ENCODE data around the gene ZNF217.
"Not testable (repeated sequence)": the region's sequence is repeated elsewhere in the genome, so short reads cannot be mapped to it uniquely, and the experiment has no call there.

Gene ZNF217

DNA sequence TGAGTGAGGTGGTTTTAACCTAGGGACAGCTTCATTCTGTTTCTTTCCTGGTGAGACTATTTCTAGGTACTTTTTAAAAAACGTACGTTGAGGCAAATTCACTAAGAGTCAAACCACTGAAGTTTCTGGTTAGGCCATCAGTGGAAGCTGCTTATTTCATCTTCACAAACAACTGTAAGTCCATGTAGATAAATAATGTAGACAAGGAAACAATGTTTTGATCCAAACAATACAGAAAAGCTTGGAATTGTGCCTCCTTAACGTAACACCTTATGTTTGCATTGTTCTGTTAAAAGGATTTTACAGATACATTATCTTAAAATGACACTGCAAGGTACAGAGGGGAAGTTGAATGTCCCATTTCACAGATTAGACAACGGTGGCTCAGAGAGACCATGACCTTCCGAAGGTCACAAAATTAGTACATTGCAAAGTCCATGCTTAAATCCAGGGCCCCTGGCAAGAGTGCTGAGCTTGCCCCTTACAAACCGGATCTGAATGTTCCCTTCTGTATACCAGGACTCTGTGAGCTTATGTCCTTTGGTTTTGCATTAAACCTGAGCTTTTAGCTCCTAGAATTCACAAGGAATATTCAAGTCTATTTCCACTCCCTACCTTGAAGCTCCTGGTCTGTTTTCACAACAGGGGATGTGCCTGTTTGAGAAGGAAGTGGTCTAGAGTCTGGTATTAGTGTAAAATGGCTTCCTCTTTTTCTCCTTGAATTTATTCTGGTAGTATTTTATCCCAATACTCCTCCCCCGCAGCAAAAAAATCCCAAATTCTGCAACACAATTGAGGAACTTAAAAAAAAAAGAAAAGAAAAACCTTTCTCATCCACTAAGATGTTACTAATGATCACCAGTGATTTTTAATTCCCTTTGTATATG lies 28.9 kb upstream of the ZNF217 start:
- DNase-seq (ENCODE audit: low read depth in 2 of 2), result no peak

DNA sequence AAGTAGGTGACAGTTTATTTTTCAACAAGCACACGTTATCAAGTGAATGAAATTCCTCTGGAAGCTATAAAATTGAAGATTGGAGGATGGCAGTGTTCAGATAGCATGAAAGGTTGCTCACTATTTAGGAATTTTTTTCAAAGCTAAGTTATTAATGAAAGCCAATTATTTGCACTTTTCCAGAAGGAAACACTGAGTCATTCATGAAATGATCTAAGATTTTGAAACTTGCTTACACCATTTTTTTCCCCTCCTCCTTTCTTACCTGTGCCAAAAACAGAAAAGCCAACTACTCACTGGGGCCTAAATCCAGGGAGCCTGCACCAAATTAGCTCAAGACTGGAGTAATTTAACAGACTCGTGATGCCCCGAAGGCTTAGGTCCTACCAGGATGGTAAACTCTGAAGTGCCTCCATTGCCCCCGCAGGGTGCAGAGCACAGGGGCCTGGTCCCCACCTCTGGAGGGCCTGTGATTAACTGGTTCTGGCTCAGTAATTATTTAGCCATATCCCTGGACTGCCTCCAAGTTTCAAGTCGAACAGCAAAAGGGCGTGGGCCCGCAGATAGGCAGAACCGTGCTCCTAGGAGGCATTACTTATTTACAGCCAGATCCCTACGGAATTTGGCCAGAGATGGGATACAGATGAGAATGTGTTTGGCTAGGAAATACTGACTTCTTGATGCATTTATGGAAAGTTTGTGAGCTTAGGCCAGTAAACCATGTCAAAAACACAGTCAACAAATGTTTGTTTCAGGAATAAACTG lies 28.0 kb upstream of the ZNF217 start:
- no peak for DNase-seq (ENCODE audit: low read depth in 2 of 2)

DNA sequence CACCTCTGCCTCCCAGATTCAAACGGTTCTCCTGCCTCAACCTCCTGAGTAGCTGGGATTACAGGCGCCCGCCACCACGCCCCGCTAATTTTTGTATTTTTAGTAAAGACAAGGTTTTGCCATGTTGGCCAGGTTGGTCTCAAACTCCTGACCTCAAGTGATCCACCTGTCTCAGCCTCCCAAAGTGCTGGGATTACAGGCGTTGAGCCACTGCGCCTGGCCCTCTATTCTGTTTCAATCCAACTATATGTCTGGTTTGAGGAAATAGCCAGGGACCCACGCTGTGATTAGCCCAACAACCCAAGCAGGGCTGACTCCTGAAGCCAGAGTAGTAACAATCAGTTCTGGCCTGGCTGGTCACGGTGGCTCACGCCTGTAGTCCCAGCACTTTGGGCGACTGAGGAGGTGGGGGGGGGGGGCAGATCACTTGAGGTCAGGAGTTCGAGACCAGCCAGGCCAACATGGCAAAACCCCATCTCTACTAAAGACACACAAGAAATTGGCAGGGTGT lies 24.9 kb upstream of the ZNF217 start:
- DNase-seq (ENCODE audit: low read depth in 2 of 2), result not testable (repeated sequence)

DNA sequence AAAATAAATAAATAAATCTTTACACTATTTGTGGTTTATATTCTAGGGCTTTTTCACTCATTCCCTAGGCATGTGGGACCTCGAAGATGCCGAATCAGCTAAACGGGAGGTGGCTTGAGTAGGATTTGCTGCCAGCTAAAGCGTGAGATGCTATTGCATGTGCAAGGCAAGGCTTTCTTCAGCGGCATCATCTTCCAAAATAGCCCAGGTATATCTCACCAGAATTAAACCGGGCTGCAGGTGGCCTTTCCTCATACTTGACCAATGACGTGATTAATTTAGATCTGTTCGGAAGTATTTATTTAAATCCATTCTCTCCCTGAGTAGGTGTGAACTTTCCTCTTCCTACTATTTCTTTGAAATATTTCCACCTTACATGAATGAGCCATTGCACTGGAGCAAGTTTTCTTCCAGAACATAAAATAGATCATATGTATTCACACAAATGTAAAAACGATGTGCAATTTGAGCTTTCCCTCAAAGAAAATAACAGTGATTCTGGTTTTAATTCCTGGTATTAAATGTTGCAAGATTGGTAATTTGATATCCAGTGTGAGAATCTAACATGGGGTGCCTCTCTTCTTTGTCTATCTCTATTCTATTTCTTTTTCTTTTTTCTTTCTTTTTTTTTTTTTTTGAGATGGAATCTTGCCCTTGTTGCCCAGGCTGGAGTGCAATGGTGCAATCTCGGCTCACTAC lies 24.3 kb upstream of the ZNF217 start:
- no peak for DNase-seq (ENCODE audit: low read depth in 2 of 2)

DNA sequence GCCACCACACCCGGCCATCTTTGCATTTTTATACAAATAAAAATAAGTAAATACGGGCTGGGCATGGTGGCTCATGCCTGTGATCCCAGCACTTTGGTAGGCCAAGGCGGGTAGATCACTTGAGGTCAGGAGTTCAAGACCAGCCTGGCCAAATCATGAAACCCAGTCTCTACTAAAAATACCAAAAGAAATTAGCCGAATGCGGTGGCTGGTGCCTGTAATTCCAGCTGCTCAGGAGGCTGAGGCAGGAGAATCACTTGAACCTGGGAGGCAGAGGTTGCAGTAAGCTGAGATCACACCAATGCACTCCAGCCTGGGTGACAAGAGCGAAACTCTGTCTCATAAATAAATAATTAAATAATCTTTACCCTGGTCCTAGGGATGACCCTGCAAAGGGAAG lies 22.9 kb upstream of the ZNF217 start:
- DNase-seq (ENCODE audit: low read depth in 2 of 2), result not testable (repeated sequence)

DNA sequence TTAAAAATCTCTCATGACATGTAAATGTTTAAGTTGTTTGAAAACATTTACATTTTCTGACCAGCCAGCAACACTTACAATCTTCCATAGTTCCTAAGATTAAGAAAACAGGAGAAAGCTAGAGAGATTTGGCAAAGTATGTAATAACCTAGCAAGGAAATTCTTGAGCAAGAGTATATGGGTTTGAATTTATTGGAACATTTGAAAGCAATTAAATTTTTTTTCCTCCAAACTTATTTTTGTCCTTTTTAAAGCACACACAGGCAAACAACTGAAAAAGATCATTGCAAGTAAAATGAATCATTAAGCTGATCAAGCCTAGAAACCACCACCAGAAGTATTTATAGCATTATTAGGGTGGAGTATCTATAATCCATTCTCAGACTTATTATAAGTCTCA lies 20.1 kb upstream of the ZNF217 start:
- no peak for DNase-seq (ENCODE audit: low read depth in 2 of 2)

DNA sequence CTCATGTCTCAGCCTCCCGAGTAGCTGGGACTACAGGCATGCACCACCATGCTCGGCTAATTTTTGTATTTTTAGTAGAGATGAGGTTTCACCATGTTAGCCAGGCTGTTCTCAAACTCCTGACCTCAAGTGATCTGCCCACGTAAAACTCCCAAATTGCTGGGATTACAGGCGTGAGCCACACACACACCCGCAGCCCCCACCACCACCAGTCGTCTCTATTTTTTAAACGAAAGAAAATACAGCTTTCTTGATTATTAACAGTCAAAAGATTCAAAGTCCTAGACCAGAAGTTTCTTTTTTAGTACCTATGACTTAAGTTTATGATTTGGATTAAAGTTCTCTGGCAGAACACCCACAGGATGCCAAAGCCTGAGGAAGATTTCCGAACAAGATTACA lies 18.6 kb upstream of the ZNF217 start:
- DNase-seq (ENCODE audit: low read depth in 2 of 2), result not testable (repeated sequence)

DNA sequence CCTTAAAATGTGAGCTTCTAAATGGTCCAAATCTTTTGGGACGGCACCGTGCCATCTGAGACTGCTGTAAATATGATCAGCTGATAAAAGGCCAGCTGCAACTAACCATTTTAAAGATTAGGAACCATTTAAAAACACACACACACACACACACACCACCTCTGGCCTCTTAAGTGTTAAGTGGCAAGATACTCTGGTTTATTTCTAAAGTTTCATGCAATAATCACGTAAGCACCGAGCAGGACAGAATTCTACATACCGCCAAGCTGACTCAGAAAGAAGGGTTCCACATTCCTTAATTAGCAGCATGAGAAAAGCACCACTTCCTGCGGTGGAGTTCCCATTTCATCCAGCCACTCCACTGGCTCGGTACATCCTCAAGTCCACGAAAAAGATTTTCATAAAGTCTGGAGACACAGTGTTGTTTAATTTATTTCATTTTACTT lies 17.8 kb upstream of the ZNF217 start:
- DNase-seq (ENCODE audit: low read depth in 2 of 2), result no peak

DNA sequence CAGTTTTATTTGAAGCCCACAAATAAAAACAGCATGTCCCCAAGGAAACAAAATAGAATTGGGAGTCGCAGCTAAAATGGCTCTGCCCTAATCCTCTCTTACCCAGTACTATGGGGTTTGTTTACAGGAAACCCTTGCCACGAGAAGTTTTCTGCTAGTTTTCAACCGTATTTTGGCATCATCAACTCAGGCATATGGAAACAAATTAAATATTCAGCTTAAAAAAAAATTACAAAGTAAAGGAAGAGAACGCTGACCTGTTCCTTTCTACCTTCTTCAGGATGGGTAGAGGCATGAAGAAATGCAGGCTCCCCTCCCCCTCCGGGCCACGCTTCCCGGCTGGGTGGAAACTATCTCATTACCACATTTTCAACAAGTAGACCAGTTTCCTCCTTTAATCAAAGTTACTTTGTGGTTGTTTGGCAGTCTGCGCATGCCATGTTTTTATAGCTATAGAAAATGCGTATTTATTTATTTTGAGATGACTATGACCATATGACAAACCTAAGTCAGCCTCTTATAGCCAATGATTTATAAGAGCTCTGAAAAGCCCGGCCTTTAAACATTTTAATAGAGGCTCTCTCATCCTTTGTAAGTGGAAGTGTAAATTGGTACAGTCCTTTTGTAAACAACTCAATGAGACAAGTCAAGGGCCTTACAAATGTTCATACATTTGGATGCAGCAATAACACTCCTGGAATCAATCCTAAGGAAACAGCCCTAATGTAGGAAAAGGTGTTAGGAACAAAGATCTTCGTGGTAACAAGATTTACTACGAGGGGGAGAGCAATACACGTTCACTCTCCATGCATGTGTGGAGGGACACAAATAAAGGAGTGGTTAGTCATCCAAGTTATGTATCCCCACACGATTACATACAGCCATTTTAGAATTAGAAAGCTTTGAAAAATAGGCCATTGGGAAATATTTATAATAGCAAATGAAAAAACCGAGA lies 16.1 kb upstream of the ZNF217 start:
- peak; percentile 52 to 61 for DNase-seq (ENCODE audit: low read depth in 2 of 2)

DNA sequence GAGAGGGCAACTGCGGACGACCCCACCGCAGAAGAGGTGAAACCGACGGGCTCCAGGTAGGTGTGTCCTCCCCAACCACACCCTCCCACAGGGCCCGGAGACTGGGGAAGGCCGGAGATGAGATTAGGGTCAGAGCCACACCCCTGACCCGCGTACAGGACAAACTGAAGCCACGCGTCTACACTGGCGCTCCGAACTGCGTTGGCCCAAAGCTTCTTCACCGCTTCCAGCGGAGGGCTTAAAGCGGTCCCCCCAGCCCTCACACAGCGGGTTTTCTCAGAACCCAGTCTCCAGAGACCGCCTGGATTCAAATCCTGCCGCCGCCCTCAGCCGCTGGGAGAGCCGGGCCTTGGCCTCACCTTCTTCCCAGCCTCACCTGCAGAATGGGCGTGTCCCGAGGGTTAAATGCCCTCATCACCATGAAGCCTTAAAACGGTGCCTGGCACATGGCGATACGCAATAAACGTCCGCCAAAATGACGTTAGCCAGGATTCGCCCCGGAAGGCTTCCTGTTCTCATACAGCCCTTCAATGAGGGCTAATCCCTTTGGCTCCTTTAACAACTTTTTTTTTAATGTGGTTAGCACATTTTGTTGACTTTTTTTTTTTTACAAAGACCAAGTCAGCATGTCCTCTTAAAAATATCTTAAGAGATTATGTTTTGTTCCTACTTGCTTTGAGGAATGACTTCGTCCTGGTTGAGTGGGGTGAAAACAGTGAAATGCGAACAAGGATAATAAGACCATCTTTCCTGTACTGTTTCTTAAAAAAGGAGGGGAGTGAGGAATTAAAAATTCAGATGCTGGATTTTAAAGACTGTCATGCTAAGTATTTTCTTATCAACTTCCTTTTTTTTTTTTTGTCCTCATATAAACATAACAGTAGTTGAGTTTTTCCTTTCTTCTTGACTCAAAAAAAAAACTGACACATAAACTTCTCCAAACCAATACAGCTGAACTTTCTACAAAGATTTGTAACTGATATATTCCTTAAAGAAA lies 15.1 kb upstream of the ZNF217 start:
- DNase-seq (ENCODE audit: low read depth in 2 of 2), result no peak

DNA sequence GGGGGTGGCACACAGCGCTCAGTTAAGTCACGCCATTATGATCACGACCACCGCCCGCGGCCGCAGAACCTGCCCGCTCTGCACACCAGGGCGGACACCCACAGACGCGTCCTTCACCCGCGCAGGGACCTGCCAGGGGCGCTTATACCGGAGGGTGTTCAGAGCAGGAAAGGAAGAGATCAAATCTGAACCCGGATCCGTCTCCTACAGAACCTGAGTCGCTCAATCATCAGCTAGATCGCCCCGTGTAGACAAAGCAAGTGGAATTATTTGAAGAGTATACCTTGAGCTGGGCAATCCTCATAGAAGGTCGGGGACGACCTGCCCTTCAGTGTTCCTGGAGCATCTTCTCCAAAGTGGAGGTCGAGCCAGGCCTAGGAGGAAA lies 14.4 kb upstream of the ZNF217 start:
- no peak for DNase-seq (ENCODE audit: low read depth in 2 of 2)

DNA sequence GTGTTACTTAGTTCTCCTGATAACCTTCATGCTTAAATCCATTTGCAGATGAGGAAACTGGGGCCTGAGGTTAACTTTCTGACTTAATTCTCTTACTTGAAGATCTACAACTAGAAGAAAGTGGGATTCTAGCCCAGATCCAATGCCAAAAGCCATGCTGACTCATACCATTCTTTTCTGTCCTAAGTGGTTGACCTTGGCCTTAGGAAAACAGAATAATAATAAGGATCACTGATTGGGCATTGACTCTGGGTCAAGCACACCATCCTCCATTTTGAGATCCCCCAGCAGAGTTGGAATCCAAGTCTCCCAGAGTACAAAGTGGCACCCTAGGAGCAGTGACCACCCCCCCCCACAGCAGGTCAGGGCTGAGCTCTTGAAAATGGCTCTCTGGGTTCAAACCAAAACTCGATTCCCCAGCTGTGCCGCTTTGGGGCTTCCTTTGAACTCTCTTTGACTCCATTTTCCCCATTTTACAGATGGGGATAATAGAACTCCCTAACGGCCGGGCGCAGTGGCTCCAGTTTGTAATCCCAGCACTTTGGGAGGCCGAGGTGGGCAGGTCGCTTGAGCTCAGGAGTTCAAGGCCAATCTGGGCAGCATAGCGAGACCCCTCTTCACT lies 12.8 kb upstream of the ZNF217 start:
- no peak for DNase-seq (ENCODE audit: low read depth in 2 of 2)

DNA sequence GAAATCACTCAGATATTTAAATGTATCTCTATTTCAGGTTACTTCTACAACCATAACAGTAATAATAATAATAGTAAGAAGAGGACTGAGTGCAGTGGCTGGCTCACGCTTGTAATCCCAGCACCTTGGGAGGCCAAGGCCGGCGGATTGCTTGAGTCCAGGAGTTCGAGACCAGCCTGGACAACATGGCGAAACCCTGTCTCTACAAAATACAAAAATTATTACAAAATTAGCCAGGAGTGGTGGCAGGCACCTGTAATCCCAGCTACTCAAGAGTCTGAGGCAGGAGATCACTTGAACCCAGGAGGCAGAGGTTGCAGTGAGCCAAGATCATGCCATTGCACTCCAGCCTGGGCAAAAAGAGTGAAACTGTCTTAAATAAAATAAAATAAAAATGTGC lies 11.8 kb upstream of the ZNF217 start:
- not testable (repeated sequence) for DNase-seq (ENCODE audit: low read depth in 2 of 2)

DNA sequence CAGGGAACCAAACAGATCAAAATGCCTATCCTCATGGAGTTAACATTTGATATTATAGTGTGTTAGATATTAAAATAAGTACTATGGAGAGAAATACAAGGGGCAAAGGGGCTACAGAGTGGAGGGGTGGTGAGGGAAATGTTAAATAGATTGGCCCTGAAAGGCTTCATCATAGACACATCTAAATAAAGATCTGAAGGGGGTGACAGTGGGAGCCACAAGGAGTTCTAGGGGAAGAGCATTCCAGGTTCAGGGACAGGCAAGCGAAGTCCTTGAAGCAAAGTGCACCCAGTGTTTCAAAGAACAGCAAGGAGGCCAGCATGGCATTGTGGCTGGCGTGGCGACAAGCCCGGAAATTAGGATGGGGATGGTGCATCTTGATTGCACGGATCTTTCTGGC lies 11.2 kb upstream of the ZNF217 start:
- not testable (repeated sequence) for DNase-seq (ENCODE audit: low read depth in 2 of 2)

DNA sequence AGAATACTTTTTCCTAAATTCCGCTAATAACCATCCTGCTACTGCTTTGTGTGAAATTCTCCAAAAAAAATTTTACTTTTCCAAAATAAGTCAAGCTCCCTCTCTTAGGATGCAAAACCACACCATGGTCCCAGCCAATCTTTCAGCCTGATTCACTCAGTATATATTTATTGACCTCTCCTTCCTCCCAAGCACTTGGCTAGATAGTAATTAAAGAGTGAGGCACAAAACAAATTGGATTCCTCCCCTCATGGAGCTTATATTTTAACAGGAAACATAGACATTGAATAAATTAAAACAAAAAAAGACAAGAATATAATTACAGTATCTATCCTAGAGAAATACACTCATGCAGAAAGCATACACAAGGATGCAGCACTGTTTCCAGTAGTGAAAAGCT lies 9.0 kb upstream of the ZNF217 start:
- DNase-seq (ENCODE audit: low read depth in 2 of 2), result no peak

DNA sequence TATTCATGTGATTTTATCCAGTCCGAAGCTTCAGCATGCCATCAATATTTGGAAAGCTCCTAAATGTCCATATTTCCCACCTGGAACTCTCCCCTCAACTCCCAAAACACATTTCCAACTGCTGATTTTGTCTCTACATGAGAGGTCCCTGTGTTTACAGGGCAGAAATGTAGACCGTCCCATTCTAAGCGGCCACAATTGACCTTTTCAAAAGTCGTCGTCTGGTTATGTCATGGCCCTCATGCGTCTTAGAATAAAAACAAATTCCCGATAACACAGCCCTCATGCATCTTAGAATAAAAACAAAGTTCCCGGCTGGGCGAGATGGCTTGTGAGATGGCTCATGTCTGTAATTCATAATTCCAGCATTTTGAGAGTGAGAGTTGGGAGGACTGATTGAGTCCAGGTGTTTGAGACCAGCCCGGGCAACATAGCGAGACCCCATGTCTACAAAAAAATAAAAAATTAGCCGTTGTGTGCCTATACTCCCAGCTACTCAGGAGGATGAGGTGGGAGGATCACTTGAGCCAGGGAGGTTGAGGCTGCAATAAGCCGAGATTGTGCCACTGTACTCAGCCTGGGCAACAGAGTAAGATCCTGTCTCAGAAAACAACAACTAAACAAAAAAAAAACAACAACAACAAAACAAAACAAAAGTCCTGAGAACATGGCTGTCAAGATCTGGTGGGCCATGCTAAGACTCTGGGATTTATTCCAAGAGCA lies 6.4 kb upstream of the ZNF217 start:
- no peak for DNase-seq (ENCODE audit: low read depth in 2 of 2)

DNA sequence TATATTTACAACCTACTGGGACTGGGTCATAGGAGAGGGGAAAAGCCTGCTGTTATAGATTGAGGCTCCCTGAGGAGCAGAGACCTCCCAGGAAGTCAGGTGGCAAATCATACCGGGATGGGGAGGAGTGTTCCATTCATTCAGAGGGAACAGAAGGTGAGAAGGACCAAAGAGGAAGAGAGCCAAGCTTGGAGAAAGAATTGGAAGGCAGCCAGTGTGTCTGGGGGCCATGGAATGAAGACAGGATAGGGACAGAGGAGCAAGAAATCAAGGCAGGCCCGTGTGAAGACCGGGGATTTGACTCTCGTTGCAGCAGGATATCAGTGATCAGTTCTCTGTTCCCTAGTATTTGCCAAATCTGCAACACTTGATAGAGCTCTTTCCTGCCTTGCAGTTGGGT lies 5.7 kb upstream of the ZNF217 start:
- no peak for DNase-seq (ENCODE audit: low read depth in 2 of 2)

DNA sequence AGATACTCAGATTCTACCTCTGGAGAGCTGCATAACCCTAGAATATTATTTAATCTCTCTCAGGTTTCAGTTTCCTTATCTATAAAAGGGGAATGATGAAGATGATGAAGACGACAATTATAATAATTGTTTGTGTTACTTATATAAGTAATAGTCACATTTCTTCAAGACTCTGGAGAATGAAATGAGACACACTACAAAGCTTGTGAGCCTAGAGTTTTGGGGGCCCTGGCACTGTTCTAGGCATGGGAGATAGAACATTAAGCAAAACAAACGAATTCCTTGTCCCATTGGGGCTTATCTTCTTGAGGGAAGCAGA lies 5.4 kb upstream of the ZNF217 start:
- no peak for DNase-seq (ENCODE audit: low read depth in 2 of 2)
